H9 (cell line): ENCODE data around the gene RALGAPA2. TPM values are rescaled to one million over a fixed set of nuclear protein-coding genes. Genes with fewer than 3 reads are reported as not detected.

ENCODE experiments used
- DNase-seq: peaks from one replicate; pipeline ENCODE4 v3.0.0-alpha.2; 2017
- H2AFZ ChIP-seq: one replicate; pipeline ENCODE4 v1.6.1; 2013; ENCODE audit warnings: mild to moderate bottlenecking, low read length, control low read depth, moderate library complexity
- H2AK5ac ChIP-seq: 2 replicates; pipeline ENCODE4 v1.6.1; 2013; ENCODE audit warnings: low read length, control low read depth, mixed read lengths; ENCODE audit not compliant: insufficient read length
- H2BK120ac ChIP-seq: one replicate; pipeline ENCODE4 v1.6.1; 2013; ENCODE audit warnings: low read depth, mild to moderate bottlenecking, low read length, control low read depth, inconsistent platforms; ENCODE audit not compliant: poor library complexity, severe bottlenecking
- H2BK12ac ChIP-seq: 2 replicates; pipeline ENCODE4 v1.6.1; 2013; ENCODE audit warnings: low read length, control low read depth, mixed read lengths, low read depth; ENCODE audit not compliant: insufficient read length
- H2BK15ac ChIP-seq: 2 replicates; pipeline ENCODE4 v1.6.1; 2013; ENCODE audit warnings: low read depth, low read length, control low read depth
- H2BK20ac ChIP-seq: one replicate; pipeline ENCODE4 v1.6.1; 2013; ENCODE audit warnings: low read depth, mild to moderate bottlenecking, low read length, control low read depth, inconsistent platforms; ENCODE audit not compliant: poor library complexity, severe bottlenecking
- H2BK5ac ChIP-seq: 2 replicates; pipeline ENCODE4 v1.6.1; 2013; ENCODE audit warnings: low read length, control low read depth, mixed read lengths; ENCODE audit not compliant: insufficient read length
- H3K14ac ChIP-seq: 2 replicates; pipeline ENCODE4 v1.6.1; 2013; ENCODE audit warnings: low read length, control low read depth; ENCODE audit not compliant: insufficient read depth
- H3K18ac ChIP-seq: 2 replicates; pipeline ENCODE4 v1.6.1; 2013; ENCODE audit warnings: low read depth, mild to moderate bottlenecking, mixed read lengths, low read length, control low read depth; ENCODE audit not compliant: insufficient read length
- H3K23ac ChIP-seq: 2 replicates; pipeline ENCODE4 v1.6.1; 2013; ENCODE audit warnings: low read length, control low read depth, mixed read lengths, low read depth; ENCODE audit not compliant: insufficient read length
- H3K23me2 ChIP-seq: 2 replicates; pipeline ENCODE4 v1.6.1; 2013; ENCODE audit warnings: low read depth, mild to moderate bottlenecking, mixed read lengths, low read length, control low read depth; ENCODE audit not compliant: insufficient read length, poor library complexity, severe bottlenecking
- H3K27ac ChIP-seq: 2 replicates; pipeline ENCODE4 v1.5.1; 2013; ENCODE audit warnings: low read length, control low read depth, mixed read lengths, low read depth; ENCODE audit not compliant: insufficient read length
- H3K27me3 ChIP-seq: 2 replicates; pipeline ENCODE4 v1.6.1; 2013; ENCODE audit warnings: low read length, control low read depth, inconsistent platforms; ENCODE audit not compliant: insufficient read depth
- H3K4ac ChIP-seq: 2 replicates; pipeline ENCODE4 v1.6.1; 2013; ENCODE audit warnings: low read depth, mild to moderate bottlenecking, control low read depth, inconsistent platforms, low read length, moderate library complexity
- H3K4me1 ChIP-seq: 2 replicates; pipeline ENCODE4 v1.6.1; 2013; ENCODE audit warnings: low read length, control low read depth, inconsistent platforms; ENCODE audit not compliant: insufficient read depth
- H3K4me2 ChIP-seq: 2 replicates; pipeline ENCODE4 v1.6.1; 2013; ENCODE audit warnings: low read length, control low read depth, mixed read lengths; ENCODE audit not compliant: insufficient read length, insufficient read depth
- H3K56ac ChIP-seq: 2 replicates; pipeline ENCODE4 v1.6.1; 2013; ENCODE audit warnings: low read depth, mild to moderate bottlenecking, mixed read lengths, low read length, control low read depth; ENCODE audit not compliant: insufficient read length
- H3K79me1 ChIP-seq: 2 replicates; pipeline ENCODE4 v1.6.1; 2013; ENCODE audit warnings: low read depth, mild to moderate bottlenecking, moderate library complexity, low read length, control low read depth, inconsistent platforms; ENCODE audit not compliant: insufficient read depth, poor library complexity, severe bottlenecking
- H3K79me2 ChIP-seq: 2 replicates; pipeline ENCODE4 v1.6.1; 2013; ENCODE audit warnings: low read length, control low read depth, inconsistent platforms; ENCODE audit not compliant: insufficient read depth
- H3K9ac ChIP-seq: 2 replicates; pipeline ENCODE4 v1.6.1; 2013; ENCODE audit warnings: low read length, control low read depth, mixed read lengths; ENCODE audit not compliant: insufficient read length; ENCODE audit errors: extremely low read depth
- H3K9me3 ChIP-seq: one replicate; pipeline ENCODE4 v1.6.1; 2013; ENCODE audit warnings: low read depth, low read length, inconsistent platforms; ENCODE audit not compliant: control insufficient read depth
- H3T11ph ChIP-seq: one replicate; pipeline ENCODE4 v1.6.1; 2013; ENCODE audit warnings: mild to moderate bottlenecking, low read length, control low read depth, inconsistent platforms
- H4K20me1 ChIP-seq: one replicate; pipeline ENCODE4 v1.6.1; 2013; ENCODE audit not compliant: control insufficient read depth, insufficient read length, insufficient read depth
- H4K5ac ChIP-seq: 2 replicates; pipeline ENCODE4 v1.6.1; 2013; ENCODE audit warnings: low read depth, mild to moderate bottlenecking, mixed read lengths, low read length, control low read depth; ENCODE audit not compliant: insufficient read length
- H4K8ac ChIP-seq: replicated peaks from 2 replicates; pipeline ENCODE4 v1.6.1; 2013; ENCODE audit warnings: low read length, control low read depth, mixed read lengths, low read depth; ENCODE audit not compliant: insufficient read length
- H4K91ac ChIP-seq: 2 replicates; pipeline ENCODE4 v1.6.1; 2013; ENCODE audit warnings: low read depth, mild to moderate bottlenecking, moderate library complexity, mixed read lengths, low read length, control low read depth; ENCODE audit not compliant: insufficient read length
- H3K27ac Mint-ChIP-seq, 3 experiments: 2 replicates in 2 of 3; 3 replicates in 1 of 3; pipeline ENCODE4 v1.8.0; 2020 to 2021; ENCODE audit warnings: mixed read lengths in 3 of 3, mild to moderate bottlenecking in 1 of 3, moderate library complexity in 1 of 3
- H3K27me3 Mint-ChIP-seq: 2 replicates; pipeline ENCODE4 v1.8.0; 2021; ENCODE audit warnings: low read depth, mild to moderate bottlenecking, moderate library complexity, mixed read lengths
- H3K36me3 Mint-ChIP-seq, 3 experiments: 2 replicates in 2 of 3; 3 replicates in 1 of 3; pipeline ENCODE4 v1.8.0; 2020 to 2021; ENCODE audit warnings: low read depth in 3 of 3, mixed read lengths in 3 of 3; ENCODE audit not compliant: insufficient read depth in 1 of 3
- H3K4me1 Mint-ChIP-seq, 2 experiments: 2 replicates each; pipeline ENCODE4 v1.8.0; 2020; ENCODE audit warnings: mixed read lengths in 2 of 2
- H3K4me3 Mint-ChIP-seq, 2 experiments: 2 replicates in 1 of 2; 3 replicates in 1 of 2; pipeline ENCODE4 v1.8.0; 2020 to 2021; ENCODE audit warnings: mild to moderate bottlenecking in 2 of 2, mixed read lengths in 2 of 2, moderate library complexity in 1 of 2
- H3K9me3 Mint-ChIP-seq, 2 experiments: 2 replicates in 1 of 2; 3 replicates in 1 of 2; pipeline ENCODE4 v1.8.0; 2020; ENCODE audit warnings: mild to moderate bottlenecking in 2 of 2, mixed read lengths in 2 of 2, moderate library complexity in 1 of 2
- WGBS: extraction: QIAGEN DNeasy Blood & Tissue Kit; methylation state at CpG from one replicate; pipeline ENCODE4 v1.1.7; 2013; ENCODE audit warnings: missing lambda C conversion rate, low lambda C conversion rate, mixed read lengths; ENCODE audit not compliant: insufficient read length; ENCODE audit errors: extremely low coverage; 5-methylcytosine and 5-hydroxymethylcytosine counted together
- total RNA-seq: library from RNA; stranded (reverse); gene quantifications from 2 replicates; pipeline ENCODE4 v1.2.1, GENCODE V29; 2021
- TF ChIP-seq, protein P1 (sequence below): fragments of 200-600 bp; sonication (generic); conservative IDR thresholded peaks from 3 replicates; pipeline ENCODE4 v1.8.0; 2021; ENCODE audit warnings: antibody characterized with exemption, mild to moderate bottlenecking

RALGAPA2 gene
- total RNA-seq, 1 experiment from 2014 or later = 16.6 TPM

DNA sequence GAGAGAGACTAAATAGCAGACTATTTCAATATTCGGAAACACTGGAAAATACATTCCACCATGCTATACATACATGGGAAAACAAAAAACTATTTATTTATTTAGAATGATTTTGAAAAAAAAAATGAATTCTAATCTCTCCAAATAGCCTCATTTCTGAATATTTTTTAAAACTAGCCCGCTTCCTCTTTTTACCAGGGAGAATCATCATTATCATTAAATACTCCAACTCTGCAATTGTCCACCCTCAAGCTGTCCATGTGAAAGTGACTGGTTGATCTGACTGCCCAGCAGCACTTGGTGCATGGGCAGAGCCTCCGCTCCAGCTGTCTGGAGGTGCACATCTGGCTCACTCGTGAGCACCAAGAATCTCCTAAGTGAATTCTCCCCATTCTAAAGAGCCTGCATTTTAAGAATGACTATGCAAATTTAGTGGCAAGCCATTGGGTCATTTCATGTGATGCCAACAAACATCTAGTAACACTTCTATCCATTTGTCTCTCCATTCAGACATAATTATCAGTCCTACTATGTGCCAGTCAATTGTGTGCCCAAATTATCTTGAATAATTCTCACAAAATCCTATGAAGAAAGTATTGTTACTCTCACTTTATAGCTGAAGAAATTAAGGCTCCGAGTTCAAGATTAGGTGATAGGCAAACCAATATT is 279.7 kb downstream of the RALGAPA2 start:
- no peaks in the 10 kb centered on the region; the same call in 1 of the 2 replicates for H3K27me3 Mint-ChIP-seq
- no peak overlapping the region for H2BK5ac ChIP-seq
- H4K8ac ChIP-seq = no peak overlapping the region
- no peaks in the 10 kb centered on the region for H3K9me3 ChIP-seq
- H3K56ac ChIP-seq = no peak overlapping the region
- no peak overlapping the region for H2BK12ac ChIP-seq
- no peak overlapping the region for H3K9ac ChIP-seq
- H4K5ac ChIP-seq = no peak overlapping the region
- no peak overlapping the region for H3K27ac ChIP-seq
- TF ChIP-seq, protein P1, sequence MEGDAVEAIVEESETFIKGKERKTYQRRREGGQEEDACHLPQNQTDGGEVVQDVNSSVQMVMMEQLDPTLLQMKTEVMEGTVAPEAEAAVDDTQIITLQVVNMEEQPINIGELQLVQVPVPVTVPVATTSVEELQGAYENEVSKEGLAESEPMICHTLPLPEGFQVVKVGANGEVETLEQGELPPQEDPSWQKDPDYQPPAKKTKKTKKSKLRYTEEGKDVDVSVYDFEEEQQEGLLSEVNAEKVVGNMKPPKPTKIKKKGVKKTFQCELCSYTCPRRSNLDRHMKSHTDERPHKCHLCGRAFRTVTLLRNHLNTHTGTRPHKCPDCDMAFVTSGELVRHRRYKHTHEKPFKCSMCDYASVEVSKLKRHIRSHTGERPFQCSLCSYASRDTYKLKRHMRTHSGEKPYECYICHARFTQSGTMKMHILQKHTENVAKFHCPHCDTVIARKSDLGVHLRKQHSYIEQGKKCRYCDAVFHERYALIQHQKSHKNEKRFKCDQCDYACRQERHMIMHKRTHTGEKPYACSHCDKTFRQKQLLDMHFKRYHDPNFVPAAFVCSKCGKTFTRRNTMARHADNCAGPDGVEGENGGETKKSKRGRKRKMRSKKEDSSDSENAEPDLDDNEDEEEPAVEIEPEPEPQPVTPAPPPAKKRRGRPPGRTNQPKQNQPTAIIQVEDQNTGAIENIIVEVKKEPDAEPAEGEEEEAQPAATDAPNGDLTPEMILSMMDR = no peak
- no peaks in the 10 kb centered on the region for H3K4me1 ChIP-seq
- H3K4me3 Mint-ChIP-seq = no peak overlapping the region
- peaks cover 1 to 5% of the 10 kb centered on the region in 2 experiments; a peak in 1 of 4 replicates for H3K4me1 Mint-ChIP-seq
- no peak overlapping the region for H3K14ac ChIP-seq
- H4K20me1 ChIP-seq = no peaks in the 10 kb centered on the region
- H3K79me2 ChIP-seq = no peaks in the 10 kb centered on the region
- H3K27ac Mint-ChIP-seq = peak overlapping the region in 2 of 3 experiments; percentile 60 to 80; a peak in 2 of 7 replicates
- no peaks in the 10 kb centered on the region for H3K23me2 ChIP-seq
- H3K27me3 ChIP-seq = no peaks in the 10 kb centered on the region
- H3K79me1 ChIP-seq = no peaks in the 10 kb centered on the region
- no peak overlapping the region for H2AFZ ChIP-seq
- H2BK120ac ChIP-seq = no peak overlapping the region
- no peaks in the 10 kb centered on the region; a peak in 2 of 7 replicates for H3K36me3 Mint-ChIP-seq
- no peak overlapping the region for H2BK20ac ChIP-seq
- H4K91ac ChIP-seq = no peak overlapping the region
- H3K23ac ChIP-seq = no peak overlapping the region
- DNase-seq = no peak
- no peak overlapping the region for H3K4ac ChIP-seq
- H2AK5ac ChIP-seq = no peak overlapping the region
- WGBS = no CpG with 5 or more reads among the region's 5 CpGs
- no peak overlapping the region for H3T11ph ChIP-seq
- H3K18ac ChIP-seq = no peak overlapping the region
- no peak overlapping the region for H3K4me2 ChIP-seq
- H2BK15ac ChIP-seq = no peak overlapping the region
- no peaks in the 10 kb centered on the region for H3K9me3 Mint-ChIP-seq
